Neural progenitor cell (in vitro differentiated cells): Measurements from ENCODE around the gene TGM6.

ENCODE experiments used
- CTCF ChIP-seq: fragments of 200-600 bp; sonication (generic); IDR thresholded peaks from 2 replicates; pipeline ENCODE4 v1.5.1; 2017; ENCODE audit warnings: antibody characterized with exemption, mild to moderate bottlenecking
- EZH2 ChIP-seq: fragments of 200-600 bp; sonication (generic); IDR thresholded peaks from 2 replicates; pipeline ENCODE4 v1.6.1; 2017; ENCODE audit warnings: antibody characterized with exemption, mild to moderate bottlenecking, moderate library complexity
- EZH2phosphoT487 ChIP-seq: fragments of 200-600 bp; sonication (generic); IDR thresholded peaks from 2 replicates; pipeline ENCODE4 v1.6.1; 2017; ENCODE audit warnings: antibody characterized with exemption

- no peak for TF ChIP-seq CTCF
- TF ChIP-seq EZH2 = no peak
- TF ChIP-seq EZH2phosphoT487 = no peak
These were observed 4.8 kb downstream of the TGM6 start for GRCh38 chr20:2385496-2385895.
